ENCODE data around the gene POLK. TPM values are rescaled to one million over a fixed set of nuclear protein-coding genes. Genes with fewer than 3 reads are reported as not detected.
A peak's percentile ranks its signal among the peaks of the same experiment; 100 is the strongest.

POLK gene
- total RNA-seq (38.5 TPM), polyA plus RNA-seq (ENCODE audit: insufficient read depth, low read depth, low replicate concordance) (6.6 TPM)
- long read RNA-seq, donor 1, full-length matches to known transcripts = 1 of 1 reads
- long read RNA-seq, donor 1, partial matches to known transcripts = 0 of 1 reads
- long read RNA-seq, donor 1, other reads (novel, unspliced or antisense) = 0 of 1 reads
- long read RNA-seq, donor 2, partial matches to known transcripts = 0 of 2 reads
- long read RNA-seq, donor 2, other reads (novel, unspliced or antisense) = 0 of 2 reads
- long read RNA-seq, donor 3, full-length matches to known transcripts = 1 of 1 reads
- long read RNA-seq, donor 3, partial matches to known transcripts = 0 of 1 reads
- long read RNA-seq, donor 3, other reads (novel, unspliced or antisense) = 0 of 1 reads
- long read RNA-seq, donor 4, full-length matches to known transcripts = 2 of 2 reads
- long read RNA-seq, donor 4, partial matches to known transcripts = 0 of 2 reads
- long read RNA-seq, donor 4, other reads (novel, unspliced or antisense) = 0 of 2 reads
- long read RNA-seq, donor 5 = 0 reads
- long read RNA-seq, donor 6, partial matches to known transcripts = 13 of 13 reads
- long read RNA-seq, donor 6, other reads (novel, unspliced or antisense) = 0 of 13 reads
- long read RNA-seq, donor 7, full-length matches to known transcripts = 5 of 12 reads
- long read RNA-seq, donor 7, partial matches to known transcripts = 2 of 12 reads
- long read RNA-seq, donor 7, other reads (novel, unspliced or antisense) = 5 of 12 reads
- long read RNA-seq, donor 8, partial matches to known transcripts = 0 of 1 reads
- long read RNA-seq, donor 8, other reads (novel, unspliced or antisense) = 0 of 1 reads
- long read RNA-seq, donor 9 = 0 reads
- long read RNA-seq, donor 10, full-length matches to known transcripts = 3 of 3 reads
- long read RNA-seq, donor 10, partial matches to known transcripts = 0 of 3 reads
- long read RNA-seq, donor 10, other reads (novel, unspliced or antisense) = 0 of 3 reads

- FAIRE-seq (peak; percentile 13), DNase-seq (peak; percentile 99 to 100 (median 99))
- no peaks in the 10 kb centered on the region for H3K36me3 ChIP-seq (ENCODE audit: control insufficient read depth in 2 of 3, insufficient read depth in 3 of 3, low read length in 3 of 3)
- peak within 1 kb of the TSS; percentile 93 for H3K27ac ChIP-seq (ENCODE audit: low read depth in 2 of 2, low read length in 2 of 2)
- peak within 1 kb of the TSS; percentile 90 to 97 (median 97) for H3K4me3 ChIP-seq (ENCODE audit: low read length in 3 of 3)
- H3K9me3 ChIP-seq (ENCODE audit: control insufficient read depth in 2 of 3, insufficient read depth in 1 of 3, low read length in 3 of 3) = no peaks in the 10 kb centered on the region
- H3K27me3 ChIP-seq (ENCODE audit: control insufficient read depth, insufficient read depth, low read length) = no peaks in the 10 kb centered on the region
- H3K9ac ChIP-seq (ENCODE audit: low read length in 3 of 3) = peak within 1 kb of the TSS; percentile 67 to 90 (median 77)
- intact Hi-C loops (cut with DNase I) = no loop called here
- H3K4me1 ChIP-seq (ENCODE audit: control insufficient read depth in 2 of 3, insufficient read depth in 2 of 3, low read depth in 1 of 3, low read length in 3 of 3) = peaks cover 2 to 8% (median 5%) of the 10 kb centered on the region in 3 donors
- TF ChIP-seq CTCF (IDR thresholded peaks at IDR 0.05; ENCODE audit: borderline replicate concordance, extremely low read depth, insufficient read depth) = no peak
These were observed at the start of gene POLK, which contains the start of gene CERT1 for GRCh38 chr5:75511435-75512382. Gene POLK, plus strand, starts transcription at chr5:75511891. Gene CERT1, minus strand, starts transcription at chr5:75511629. Its CDS starts 422 bp downstream, at chr5:75511207.

GRCh38 chr5:75463726-75464125 is 48.0 kb upstream of the POLK start:
- TF ChIP-seq CTCF (IDR thresholded peaks at IDR 0.05; ENCODE audit: borderline replicate concordance, extremely low read depth, insufficient read depth) = no peak
- no peak for DNase-seq
- H3K4me3 ChIP-seq (ENCODE audit: low read length in 3 of 3) = no peak overlapping the region
- no peaks in the 10 kb centered on the region for H3K36me3 ChIP-seq (ENCODE audit: control insufficient read depth in 2 of 3, insufficient read depth in 3 of 3, low read length in 3 of 3)
- H3K27me3 ChIP-seq (ENCODE audit: control insufficient read depth, insufficient read depth, low read length) = no peaks in the 10 kb centered on the region
- H3K9me3 ChIP-seq (ENCODE audit: control insufficient read depth in 2 of 3, insufficient read depth in 1 of 3, low read length in 3 of 3) = peaks cover 2 to 6% (median 2%) of the 10 kb centered on the region in 3 donors
- FAIRE-seq = no peak
- H3K9ac ChIP-seq (ENCODE audit: low read length in 3 of 3) = no peak overlapping the region
- H3K27ac ChIP-seq (ENCODE audit: low read depth in 2 of 2, low read length in 2 of 2) = no peak overlapping the region
- intact Hi-C loops (cut with DNase I) = no loop called here
- H3K4me1 ChIP-seq (ENCODE audit: control insufficient read depth in 2 of 3, insufficient read depth in 2 of 3, low read depth in 1 of 3, low read length in 3 of 3) = peaks cover 0 to 2% (median 0%) of the 10 kb centered on the region in 3 donors

DNA sequence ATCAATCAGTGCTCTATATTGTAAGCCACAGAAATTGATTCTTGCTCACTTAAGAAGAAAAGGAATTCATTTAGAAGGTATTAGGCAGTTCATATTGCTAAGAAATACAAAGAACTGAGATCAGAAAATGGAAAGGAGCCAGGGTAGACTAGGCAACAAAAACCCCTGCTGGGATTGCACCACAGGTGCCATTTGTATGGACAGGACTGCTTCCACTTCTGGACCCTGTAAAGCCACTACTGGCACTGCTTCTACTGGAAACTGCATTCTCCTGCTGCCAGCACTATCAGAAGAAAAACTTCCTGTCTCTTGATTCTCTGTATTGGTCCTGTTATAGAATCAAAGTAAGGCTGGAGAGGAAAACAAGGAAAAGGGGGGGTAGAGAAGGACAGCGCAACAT is 46.2 kb upstream of the POLK start:
- no peak overlapping the region for H3K4me3 ChIP-seq (ENCODE audit: low read length in 3 of 3)
- intact Hi-C loops (cut with DNase I) = no loop called here
- no peak for FAIRE-seq
- no peak overlapping the region for H3K27ac ChIP-seq (ENCODE audit: low read depth in 2 of 2, low read length in 2 of 2)
- H3K9me3 ChIP-seq (ENCODE audit: control insufficient read depth in 2 of 3, insufficient read depth in 1 of 3, low read length in 3 of 3) = peaks cover 2 to 16% (median 3%) of the 10 kb centered on the region in 3 donors
- DNase-seq = no peak
- TF ChIP-seq CTCF (IDR thresholded peaks at IDR 0.05; ENCODE audit: borderline replicate concordance, extremely low read depth, insufficient read depth) = no peak
- H3K9ac ChIP-seq (ENCODE audit: low read length in 3 of 3) = no peak overlapping the region
- H3K36me3 ChIP-seq (ENCODE audit: control insufficient read depth in 2 of 3, insufficient read depth in 3 of 3, low read length in 3 of 3) = no peaks in the 10 kb centered on the region
- peaks cover 0 to 2% (median 1%) of the 10 kb centered on the region in 3 donors for H3K4me1 ChIP-seq (ENCODE audit: control insufficient read depth in 2 of 3, insufficient read depth in 2 of 3, low read depth in 1 of 3, low read length in 3 of 3)
- H3K27me3 ChIP-seq (ENCODE audit: control insufficient read depth, insufficient read depth, low read length) = no peaks in the 10 kb centered on the region
